CD14-positive monocyte (primary cell): Measurements from ENCODE around the gene DVL2. TPM values are rescaled to one million over a fixed set of nuclear protein-coding genes. Genes with fewer than 3 reads are reported as not detected.

Experiments
- DNase-seq, 3 donors: peaks; one replicate each; pipeline ENCODE4 v3.0.0-alpha.2; 2011 to 2022
- H2AFZ ChIP-seq: 2 replicates; pipeline ENCODE4 v1.6.0; 2012; ENCODE audit warnings: mild to moderate bottlenecking, low read depth, low read length, inconsistent platforms; ENCODE audit not compliant: insufficient read depth, poor library complexity, severe bottlenecking
- H3K27ac ChIP-seq, 2 donors: 1 replicate in 1 of 2; 2 replicates in 1 of 2; pipeline ENCODE4 v1.5.1; 2012 to 2013; ENCODE audit warnings: low read length in 2 of 2, control low read depth in 1 of 2, inconsistent platforms in 1 of 2, low read depth in 1 of 2, mild to moderate bottlenecking in 1 of 2
- H3K27me3 ChIP-seq, 2 donors: one replicate each; pipeline versions ENCODE4 v1.6.0 to v1.6.1; 2011 to 2013; ENCODE audit warnings: low read length in 2 of 2; ENCODE audit not compliant: control insufficient read depth in 2 of 2, insufficient read depth in 2 of 2
- H3K36me3 ChIP-seq, 2 donors: replicated peaks in 1 of 2; 1 replicate in 1 of 2; 2 replicates in 1 of 2; pipeline versions ENCODE4 v1.5.1 to v1.6.1; 2012 to 2013; ENCODE audit warnings: low read length in 2 of 2, control low read depth in 1 of 2, inconsistent platforms in 1 of 2, mild to moderate bottlenecking in 1 of 2; ENCODE audit not compliant: insufficient read depth in 2 of 2, control insufficient read depth in 1 of 2
- H3K4me1 ChIP-seq, 2 donors: 1 replicate in 1 of 2; 2 replicates in 1 of 2; pipeline versions ENCODE4 v1.5.1 to v1.6.1; 2012 to 2013; ENCODE audit warnings: low read length in 2 of 2, control low read depth in 1 of 2, inconsistent platforms in 1 of 2, mild to moderate bottlenecking in 1 of 2, moderate library complexity in 1 of 2; ENCODE audit not compliant: insufficient read depth in 2 of 2, control insufficient read depth in 1 of 2
- H3K4me2 ChIP-seq: replicated peaks from 2 replicates; pipeline ENCODE3; 2012; ENCODE audit warnings: low read length, moderate library complexity, mild to moderate bottlenecking; ENCODE audit not compliant: poor library complexity, severe bottlenecking; ENCODE audit errors: extremely low read depth
- H3K4me3 ChIP-seq, 3 experiments: fragments of 200-600 bp in 1 of 3; sonication (generic) in 1 of 3; replicated peaks in 1 of 3; 1 replicate in 2 of 3; 2 replicates in 1 of 3; pipeline ENCODE4 v1.5.1; 2011 to 2013; ENCODE audit warnings: low read length in 3 of 3, mild to moderate bottlenecking in 3 of 3, control low read depth in 2 of 3, low read depth in 2 of 3, inconsistent platforms in 1 of 3, moderate library complexity in 1 of 3
- H3K79me2 ChIP-seq: 2 replicates; pipeline ENCODE4 v1.6.0; 2012; ENCODE audit warnings: mild to moderate bottlenecking, control low read depth, inconsistent platforms, low read length, moderate library complexity; ENCODE audit not compliant: insufficient read depth
- H3K9ac ChIP-seq: 2 replicates; pipeline ENCODE4 v1.6.0; 2017; ENCODE audit warnings: low read length, mild to moderate bottlenecking; ENCODE audit not compliant: insufficient read depth, poor library complexity, severe bottlenecking
- H3K9me3 ChIP-seq, 2 donors: replicated peaks in 1 of 2; 1 replicate in 1 of 2; 2 replicates in 1 of 2; pipeline versions ENCODE4 v1.5.1 to v1.6.1; 2012 to 2013; ENCODE audit warnings: low read length in 2 of 2, control low read depth in 1 of 2; ENCODE audit not compliant: control insufficient read depth in 1 of 2, insufficient read depth in 1 of 2
- H4K20me1 ChIP-seq: 2 replicates; pipeline ENCODE4 v1.6.0; 2012; ENCODE audit warnings: mild to moderate bottlenecking, low read length, control low read depth, moderate library complexity; ENCODE audit not compliant: insufficient read depth
- H3K27ac Mint-ChIP-seq, 7 donors: one replicate each; pipeline ENCODE4 v1.8.0; 2020; ENCODE audit warnings: mild to moderate bottlenecking in 7 of 7, mixed read lengths in 7 of 7, moderate library complexity in 6 of 7, inconsistent platforms in 2 of 7
- H3K27me3 Mint-ChIP-seq, 3 donors: one replicate each; pipeline ENCODE4 v1.8.0; 2021 to 2022; ENCODE audit warnings: low read depth in 3 of 3, mild to moderate bottlenecking in 3 of 3, mixed read lengths in 3 of 3, moderate library complexity in 3 of 3, inconsistent platforms in 1 of 3
- H3K36me3 Mint-ChIP-seq, 2 donors: one replicate each; pipeline ENCODE4 v1.8.0; 2020; ENCODE audit warnings: mixed read lengths in 2 of 2, inconsistent platforms in 1 of 2, mild to moderate bottlenecking in 1 of 2
- H3K4me1 Mint-ChIP-seq: one replicate; pipeline ENCODE4 v1.8.0; 2020; ENCODE audit warnings: mild to moderate bottlenecking, mixed read lengths
- H3K4me3 Mint-ChIP-seq, 2 donors: one replicate each; pipeline ENCODE4 v1.8.0; 2020; ENCODE audit warnings: mild to moderate bottlenecking in 2 of 2, mixed read lengths in 2 of 2, moderate library complexity in 1 of 2
- H3K9me3 Mint-ChIP-seq, 7 donors: one replicate each; pipeline ENCODE4 v1.8.0; 2020 to 2022; ENCODE audit warnings: mixed read lengths in 7 of 7, mild to moderate bottlenecking in 6 of 7, moderate library complexity in 6 of 7, inconsistent platforms in 2 of 7
- WGBS: methylation state at CpG from one replicate; pipeline ENCODE4 v1.1.5; 2013; ENCODE audit warnings: missing lambda C conversion rate; ENCODE audit not compliant: insufficient coverage; 5-methylcytosine and 5-hydroxymethylcytosine counted together
- intact Hi-C, 2 donors: fragments of 100-400 bp; cut with micrococcal nuclease; formaldehyde crosslinking; loops; one replicate each; pipeline versions ENCODE4 v1.15.0 to v1.15.1; 2023
- polyA plus RNA-seq, 3 donors: library from polyadenylated mRNA; depleted of rRNA in 1 of 3; unstranded in 2 of 3; stranded (reverse) in 1 of 3; fragments of 300-500 nt in 2 of 3; fragments of >200 nt in 1 of 3; fragmentation: Illumina TruSeq in 2 of 3; gene quantifications; 1 replicate in 2 of 3; 2 replicates in 1 of 3; pipeline ENCODE4 v1.2.3, GENCODE V29; 2012 to 2021
- TF ChIP-seq, protein P1 (sequence below): fragments of 200-600 bp; IDR thresholded peaks from one replicate; pipeline ENCODE4 v1.8.0; 2022; ENCODE audit warnings: antibody characterized with exemption, mild to moderate bottlenecking

Gene DVL2
- polyA plus RNA-seq, 3 donors: 6.7 to 7.8 (median 7.0) TPM

DNA sequence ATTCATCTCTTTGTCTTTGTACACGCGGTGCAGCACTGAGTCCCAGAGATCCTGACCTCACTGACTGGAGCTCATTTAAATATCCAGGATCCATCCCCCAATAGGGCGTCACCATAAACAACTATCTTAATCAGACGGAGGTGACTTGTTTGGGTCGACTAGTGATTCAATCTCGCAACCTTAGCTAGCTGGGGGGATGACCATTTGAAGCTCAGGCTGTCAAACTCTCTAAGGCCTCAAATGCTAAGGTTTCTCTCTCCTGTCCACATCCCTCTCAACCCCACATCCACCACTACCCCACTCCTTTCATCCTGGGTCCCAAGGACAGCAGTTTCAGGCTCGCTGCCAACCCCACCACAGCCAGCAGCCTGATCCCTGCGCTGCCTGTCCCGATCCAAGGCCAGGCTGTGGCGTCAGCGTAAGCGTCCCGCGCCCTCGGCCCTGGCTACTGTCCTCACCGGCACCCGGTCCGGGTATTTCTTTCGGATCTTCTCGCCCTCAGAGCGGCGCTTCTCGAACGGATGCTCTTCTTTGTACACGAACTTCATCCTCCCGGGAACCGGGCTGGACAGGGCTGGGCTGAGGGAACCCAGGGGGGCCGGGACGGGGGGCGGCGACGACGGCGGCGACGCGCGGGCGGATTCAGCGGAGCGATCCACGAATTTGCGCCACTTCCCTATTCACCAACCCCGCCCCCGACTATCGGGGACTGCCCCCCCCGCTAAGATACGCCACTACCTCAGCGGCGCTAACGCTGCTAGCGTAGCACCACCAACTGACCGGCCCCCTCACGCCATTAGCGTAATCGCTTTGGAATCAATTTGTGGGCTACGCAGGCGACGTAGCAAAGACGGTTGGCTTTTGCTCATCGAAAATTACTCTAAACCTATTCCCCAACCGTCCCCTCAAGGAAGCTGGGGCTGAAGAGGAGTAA lies 7.7 kb upstream of the DVL2 start, which contains the start of gene GABARAP:
TSS of gene GABARAP (minus strand) at position 667 of the 934 bp plus-strand sequence. CDS start at position 548, 119 bp downstream.
- Histone ChIP-seq H3K4me1 (peaks cover 30 to 37% of the 10 kb centered on the region in 2 donors), H3K27me3 (no peaks in the 10 kb centered on the region), H3K4me3 (peak within 1 kb of the TSS; percentile 95 to 100 (median 98)), H3K36me3 (peaks cover 31 to 34% of the 10 kb centered on the region in 2 donors), H3K27ac (peak within 1 kb of the TSS; percentile 99 to 100), H3K9ac (peak within 1 kb of the TSS; percentile 100), H2AFZ (peak within 1 kb of the TSS; percentile 84), H3K79me2 (peaks cover 69% of the 10 kb centered on the region), H3K9me3 (no peaks in the 10 kb centered on the region), H3K4me2 (peak within 1 kb of the TSS; percentile 100), H4K20me1 (peaks cover 17% of the 10 kb centered on the region)
- intact Hi-C loops: loop anchor here in 1 of 2 donors (1.0 kb wide), 1 partner anchor 9 kb away; the partner anchor contains the start of gene CTDNEP1
- Mint-ChIP-seq H3K27me3 (peaks cover 0 to 3% (median 0%) of the 10 kb centered on the region in 3 donors), H3K4me1 (peaks cover 31% of the 10 kb centered on the region), H3K9me3 (peaks cover 0 to 4% (median 0%) of the 10 kb centered on the region in 7 donors), H3K4me3 (peak within 1 kb of the TSS; percentile 98 to 99), H3K27ac (peak within 1 kb of the TSS; percentile 99 to 100 (median 100)), H3K36me3 (peaks cover 35 to 59% of the 10 kb centered on the region in 2 donors)
- TF ChIP-seq, protein P1, sequence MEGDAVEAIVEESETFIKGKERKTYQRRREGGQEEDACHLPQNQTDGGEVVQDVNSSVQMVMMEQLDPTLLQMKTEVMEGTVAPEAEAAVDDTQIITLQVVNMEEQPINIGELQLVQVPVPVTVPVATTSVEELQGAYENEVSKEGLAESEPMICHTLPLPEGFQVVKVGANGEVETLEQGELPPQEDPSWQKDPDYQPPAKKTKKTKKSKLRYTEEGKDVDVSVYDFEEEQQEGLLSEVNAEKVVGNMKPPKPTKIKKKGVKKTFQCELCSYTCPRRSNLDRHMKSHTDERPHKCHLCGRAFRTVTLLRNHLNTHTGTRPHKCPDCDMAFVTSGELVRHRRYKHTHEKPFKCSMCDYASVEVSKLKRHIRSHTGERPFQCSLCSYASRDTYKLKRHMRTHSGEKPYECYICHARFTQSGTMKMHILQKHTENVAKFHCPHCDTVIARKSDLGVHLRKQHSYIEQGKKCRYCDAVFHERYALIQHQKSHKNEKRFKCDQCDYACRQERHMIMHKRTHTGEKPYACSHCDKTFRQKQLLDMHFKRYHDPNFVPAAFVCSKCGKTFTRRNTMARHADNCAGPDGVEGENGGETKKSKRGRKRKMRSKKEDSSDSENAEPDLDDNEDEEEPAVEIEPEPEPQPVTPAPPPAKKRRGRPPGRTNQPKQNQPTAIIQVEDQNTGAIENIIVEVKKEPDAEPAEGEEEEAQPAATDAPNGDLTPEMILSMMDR: no peak
- WGBS: under 1% methylated on average over 50 of the region's 62 CpGs
- DNase-seq: peak; percentile 92 to 96 (median 93)

DNA sequence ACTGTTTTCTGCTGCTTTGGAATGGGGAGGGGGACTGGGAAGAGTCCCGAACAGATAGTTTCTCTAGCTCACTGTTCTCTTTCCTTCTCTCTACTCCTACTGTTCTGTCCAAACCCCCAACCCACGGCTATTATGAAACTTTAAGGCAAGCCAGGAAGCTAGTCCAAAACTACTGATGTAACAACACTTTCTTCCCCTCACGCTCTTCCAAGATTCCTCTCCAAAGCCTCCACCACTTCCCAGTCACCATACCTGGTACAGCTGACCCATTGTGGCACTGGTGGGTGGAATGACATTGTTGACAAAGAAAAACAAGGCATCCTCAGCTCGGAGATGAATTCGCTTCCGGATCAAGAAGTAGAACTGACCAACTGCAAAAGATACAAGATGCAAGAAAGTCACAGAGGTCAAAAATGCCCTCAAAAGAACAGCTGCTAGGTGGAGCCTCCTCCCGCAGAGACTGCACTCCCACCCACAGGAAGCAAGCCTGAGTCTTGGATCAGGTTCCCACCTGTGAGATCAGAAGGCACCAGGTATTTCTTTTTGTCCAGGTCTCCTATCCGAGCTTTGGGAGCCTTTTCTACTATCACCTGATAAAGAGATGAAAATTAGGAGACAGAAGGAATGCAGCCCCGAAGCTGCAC lies 6.9 kb upstream of the DVL2 start:
- Histone ChIP-seq H3K9ac (peak overlapping the region; percentile 100), H3K36me3 (peaks cover 31 to 34% of the 10 kb centered on the region in 2 donors), H3K4me1 (peaks cover 37 to 46% of the 10 kb centered on the region in 2 donors), H2AFZ (no peak overlapping the region), H3K9me3 (no peaks in the 10 kb centered on the region), H4K20me1 (peaks cover 25% of the 10 kb centered on the region), H3K27ac (peak overlapping the region; percentile 99 to 100), H3K79me2 (peaks cover 69% of the 10 kb centered on the region), H3K4me2 (peak overlapping the region; percentile 100), H3K27me3 (no peaks in the 10 kb centered on the region), H3K4me3 (peak overlapping the region; percentile 95 to 100 (median 98))
- H3K9me3 Mint-ChIP-seq: peaks cover 0 to 4% (median 0%) of the 10 kb centered on the region in 7 donors
- H3K36me3 Mint-ChIP-seq: peaks cover 35 to 59% of the 10 kb centered on the region in 2 donors
- TF ChIP-seq, protein P1: no peak
- peak in 1 of 3 donors; percentile 18 for DNase-seq
- H3K4me1 Mint-ChIP-seq: peaks cover 39% of the 10 kb centered on the region
- H3K27me3 Mint-ChIP-seq: peaks cover 0 to 3% (median 0%) of the 10 kb centered on the region in 3 donors
- H3K27ac Mint-ChIP-seq: peak overlapping the region; percentile 99 to 100 (median 100)
- WGBS: 20% methylated on average over 1 of the region's 9 CpGs
- intact Hi-C loops: no loop called here
- peak overlapping the region; percentile 98 to 99 for H3K4me3 Mint-ChIP-seq
